ENCODE results near the gene BCAM.
"Not testable (repeated sequence)": the region's sequence is repeated elsewhere in the genome, so short reads cannot be mapped to it uniquely, and the experiment has no call there.

Gene BCAM

GRCh38 chr19:44817725-44818465, 9.0 kb downstream of the BCAM start:
- DNase-seq (ENCODE audit: low spot score), result no peak

DNA sequence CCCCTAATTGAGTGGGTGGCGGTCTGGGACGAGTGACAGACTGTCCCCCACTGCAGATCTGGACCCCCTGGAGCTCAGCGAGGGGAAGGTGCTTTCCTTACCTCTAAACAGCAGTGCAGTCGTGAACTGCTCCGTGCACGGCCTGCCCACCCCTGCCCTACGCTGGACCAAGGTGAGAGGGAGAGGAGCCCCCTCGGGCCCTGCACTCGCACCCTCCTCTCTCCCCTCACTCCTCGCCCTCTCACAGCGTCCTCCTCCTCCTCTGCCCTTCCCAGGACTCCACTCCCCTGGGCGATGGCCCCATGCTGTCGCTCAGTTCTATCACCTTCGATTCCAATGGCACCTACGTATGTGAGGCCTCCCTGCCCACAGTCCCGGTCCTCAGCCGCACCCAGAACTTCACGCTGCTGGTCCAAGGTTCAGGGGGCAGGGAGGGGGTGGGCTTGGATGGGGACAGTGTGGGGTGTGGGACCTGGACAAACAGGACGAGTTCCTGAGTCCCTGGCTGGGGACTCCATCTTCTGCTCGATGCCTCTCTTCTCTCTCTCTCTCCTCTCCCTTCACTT, 9.6 kb downstream of the BCAM start:
- DNase-seq (ENCODE audit: low spot score), result no peak

- DNase-seq (ENCODE audit: low spot score), result no peak
Measured at GRCh38 chr19:44819246-44819832, 10.4 kb downstream of the BCAM start.

DNA sequence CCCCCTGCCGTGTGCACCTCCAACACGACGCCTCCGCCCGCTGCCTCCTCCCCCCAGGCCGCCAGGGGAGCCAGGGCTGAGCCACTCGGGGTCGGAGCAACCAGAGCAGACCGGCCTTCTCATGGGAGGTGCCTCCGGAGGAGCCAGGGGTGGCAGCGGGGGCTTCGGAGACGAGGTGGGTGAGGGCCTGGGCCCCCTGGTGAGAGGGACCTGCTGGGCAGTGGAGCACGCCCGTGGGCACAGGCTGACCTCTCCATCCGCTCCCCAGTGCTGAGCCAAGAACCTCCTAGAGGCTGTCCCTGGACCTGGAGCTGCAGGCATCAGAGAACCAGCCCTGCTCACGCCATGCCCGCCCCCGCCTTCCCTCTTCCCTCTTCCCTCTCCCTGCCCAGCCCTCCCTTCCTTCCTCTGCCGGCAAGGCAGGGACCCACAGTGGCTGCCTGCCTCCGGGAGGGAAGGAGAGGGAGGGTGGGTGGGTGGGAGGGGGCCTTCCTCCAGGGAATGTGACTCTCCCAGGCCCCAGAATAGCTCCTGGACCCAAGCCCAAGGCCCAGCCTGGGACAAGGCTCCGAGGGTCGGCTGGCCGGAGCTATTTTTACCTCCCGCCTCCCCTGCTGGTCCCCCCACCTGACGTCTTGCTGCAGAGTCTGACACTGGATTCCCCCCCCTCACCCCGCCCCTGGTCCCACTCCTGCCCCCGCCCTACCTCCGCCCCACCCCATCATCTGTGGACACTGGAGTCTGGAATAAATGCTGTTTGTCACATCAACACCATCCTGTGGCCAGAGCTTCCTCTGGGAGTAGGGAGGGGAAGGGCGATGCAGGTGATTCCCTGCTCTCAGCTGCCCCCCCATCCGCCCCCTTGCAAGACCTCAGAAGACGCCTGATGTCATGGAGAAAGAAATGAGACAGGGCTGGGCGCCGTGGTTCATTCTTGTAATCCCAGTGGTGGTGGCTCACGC, 12.0 kb downstream of the BCAM start:
- DNase-seq (ENCODE audit: low spot score), result no peak

DNA sequence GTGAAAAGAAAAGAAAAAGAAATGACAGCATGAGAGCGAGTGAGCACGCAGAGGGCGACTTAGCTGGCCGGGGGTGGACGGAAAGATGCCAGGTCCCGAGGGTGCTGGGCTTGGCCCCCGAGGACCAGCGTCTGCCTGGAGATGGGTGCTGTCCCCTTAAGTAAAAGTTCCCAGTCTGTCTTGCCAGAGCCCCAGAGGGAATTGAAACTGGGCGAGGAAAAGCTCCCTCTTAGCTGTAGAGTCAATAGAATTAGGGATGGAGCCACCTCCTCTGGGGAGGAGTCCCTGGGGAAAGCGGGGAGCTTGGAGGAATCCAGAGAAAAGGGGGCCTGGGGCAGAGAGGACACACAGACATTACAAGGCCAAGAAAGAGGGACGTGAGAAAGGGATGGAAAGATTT, 13.3 kb downstream of the BCAM start:
- no peak for DNase-seq (ENCODE audit: low spot score)

- no peak for DNase-seq (ENCODE audit: low spot score)
Measured at GRCh38 chr19:44822670-44823372, 13.9 kb downstream of the BCAM start.

GRCh38 chr19:44823373-44823698, 14.4 kb downstream of the BCAM start:
- no peak for DNase-seq (ENCODE audit: low spot score)

GRCh38 chr19:44824761-44825160, 15.9 kb downstream of the BCAM start:
- DNase-seq (ENCODE audit: low spot score), result no peak

- DNase-seq (ENCODE audit: low spot score), result not testable (repeated sequence)
Measured at GRCh38 chr19:44832875-44833274, 24.0 kb downstream of the BCAM start.

GRCh38 chr19:44834399-44834798, 25.5 kb downstream of the BCAM start:
- not testable (repeated sequence) for DNase-seq (ENCODE audit: low spot score)

DNA sequence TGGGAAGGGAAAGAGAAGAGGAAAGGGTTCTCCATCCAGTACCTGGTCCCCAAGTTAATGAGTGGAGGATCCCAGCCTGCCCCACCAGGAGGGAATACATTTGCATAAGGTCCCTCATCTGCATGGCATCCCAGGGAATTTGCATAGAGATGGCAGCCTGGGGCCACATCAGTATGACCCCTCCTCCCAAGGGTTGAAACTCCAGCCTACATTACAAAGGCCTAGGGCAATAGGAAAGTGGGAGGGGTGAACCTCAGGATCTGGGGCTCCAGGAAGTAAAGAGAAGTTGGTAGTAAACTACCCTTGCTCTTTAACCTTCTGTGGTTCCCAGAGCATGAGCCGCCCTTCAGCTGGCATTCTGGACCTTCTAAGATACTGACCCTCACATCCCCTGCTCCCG, 30.4 kb downstream of the BCAM start:
- no peak for DNase-seq (ENCODE audit: low spot score)

DNA sequence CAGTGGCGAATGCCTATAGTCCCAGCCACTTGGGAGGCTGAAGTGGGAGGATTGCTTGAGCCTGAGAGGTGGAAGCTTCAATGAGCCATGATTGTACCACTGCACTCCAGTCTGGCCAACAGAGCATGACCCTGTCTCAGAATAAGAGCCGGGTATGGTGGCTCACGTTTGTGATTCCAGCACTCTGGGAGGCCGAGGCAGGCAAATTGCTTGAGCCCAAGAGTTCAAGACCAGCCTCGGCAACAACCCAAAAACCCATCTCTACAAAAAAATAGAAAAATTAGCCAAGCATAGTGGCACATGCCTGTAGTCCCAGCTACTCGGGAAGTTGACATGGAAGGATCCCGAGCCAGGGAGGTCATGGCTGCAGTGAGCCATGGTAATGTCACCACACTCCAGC, 31.9 kb downstream of the BCAM start:
- no peak for DNase-seq (ENCODE audit: low spot score)

- DNase-seq (ENCODE audit: low spot score), result no peak
Measured at GRCh38 chr19:44841231-44841630, 32.3 kb downstream of the BCAM start.

DNA sequence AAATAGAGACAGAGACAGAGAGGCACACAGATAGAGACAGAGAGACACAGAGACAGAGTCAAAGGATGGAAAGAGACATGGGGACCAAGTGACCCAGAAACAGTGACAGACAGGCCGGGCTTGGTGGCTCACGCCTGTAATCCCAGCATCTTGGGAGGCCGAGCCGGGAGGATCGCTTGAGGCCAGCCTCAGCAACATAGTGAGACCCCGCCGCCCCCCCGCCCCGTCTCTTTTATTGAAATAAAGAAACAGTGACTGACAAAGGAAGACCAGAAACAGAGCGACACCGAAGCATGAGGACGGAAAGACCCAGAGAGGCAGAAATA, 36.3 kb downstream of the BCAM start:
- DNase-seq (ENCODE audit: low spot score), result no peak

GRCh38 chr19:44845612-44846454, 36.9 kb downstream of the BCAM start, which contains the start of gene NECTIN2:
Gene NECTIN2, plus strand, starts transcription at chr19:44846297. Its CDS starts 229 bp downstream, at chr19:44846526.
- DNase-seq (ENCODE audit: low spot score), result peak; percentile 99

GRCh38 chr19:44846455-44847143, 37.7 kb downstream of the BCAM start:
- peak; percentile 13 for DNase-seq (ENCODE audit: low spot score)

DNA sequence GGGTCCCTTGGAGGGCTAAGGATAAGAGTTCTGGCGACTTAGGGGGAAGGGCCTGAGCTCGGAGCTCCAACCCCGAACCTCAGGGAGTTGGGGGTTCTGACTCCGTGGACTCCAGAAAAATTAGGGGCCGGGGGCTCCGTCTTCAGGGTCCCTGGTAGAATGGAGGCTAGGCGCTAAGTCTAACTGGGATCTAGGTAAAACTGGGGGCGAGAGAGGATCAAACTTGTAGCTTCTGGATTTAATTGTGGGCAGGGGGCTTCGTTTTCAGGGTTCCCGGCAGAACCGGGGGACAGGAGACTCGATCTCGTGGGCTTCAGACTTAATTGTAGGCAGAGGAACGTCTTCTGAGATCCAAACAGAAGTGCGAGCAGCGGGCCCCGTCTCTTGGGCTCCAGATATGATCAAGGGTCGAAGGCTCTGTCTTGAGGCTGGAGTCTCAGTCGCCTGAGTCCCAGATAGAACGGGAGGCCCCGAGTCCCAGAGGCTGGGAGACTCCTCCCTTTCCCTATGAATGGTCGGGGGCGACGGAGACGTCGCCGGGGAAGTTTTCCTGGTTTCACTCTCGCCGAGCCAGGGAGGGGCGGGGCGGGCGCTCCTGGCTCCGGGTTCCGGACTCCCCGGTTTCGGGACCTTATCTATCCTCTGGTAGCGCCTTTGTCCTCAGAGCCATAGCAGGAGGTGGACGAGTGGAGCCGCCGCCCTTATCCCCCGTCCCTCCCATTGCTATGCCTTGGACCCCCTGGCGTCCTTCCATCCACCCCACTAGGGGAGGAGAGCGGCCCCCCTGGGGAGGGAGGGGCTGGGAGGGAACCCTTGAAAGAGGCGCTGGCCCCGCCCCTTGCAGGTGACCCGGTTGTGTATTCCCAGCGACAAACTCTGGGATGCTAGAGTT, 38.5 kb downstream of the BCAM start:
- DNase-seq (ENCODE audit: low spot score), result peak; percentile 54

- peak; percentile 24 for DNase-seq (ENCODE audit: low spot score)
Measured at GRCh38 chr19:44848036-44848811, 39.3 kb downstream of the BCAM start.
